Gastroesophageal sphincter (tissue), 3 donors: ENCODE data around the gene CCNY.

ENCODE experiments used
- CTCF ChIP-seq, 4 experiments: fragments of 200-600 bp in 2 of 4; fragments of 450-650 bp in 2 of 4; sonication (generic) in 1 of 4; IDR thresholded peaks; one replicate each; pipeline ENCODE4 v1.5.1; 2017 to 2019; ENCODE audit warnings: antibody characterized with exemption in 4 of 4, mild to moderate bottlenecking in 2 of 4, moderate library complexity in 2 of 4
- POLR2A ChIP-seq, 2 donors: fragments of 450-650 bp; IDR thresholded peaks; one replicate each; pipeline ENCODE4 v1.6.1; 2017; ENCODE audit warnings: antibody characterized with exemption in 2 of 2, mild to moderate bottlenecking in 2 of 2, moderate library complexity in 1 of 2
- POLR2AphosphoS5 ChIP-seq: sonication (generic); formaldehyde crosslinking; IDR thresholded peaks from one replicate; pipeline ENCODE4 v1.6.1; 2017; ENCODE audit warnings: antibody characterized with exemption

GRCh38 chr10:35434533-35434932 is 98.2 kb downstream of the CCNY start:
- TF ChIP-seq CTCF (IDR thresholded peaks at IDR 0.05): no peak
- TF ChIP-seq POLR2A (IDR thresholded peaks at IDR 0.05): no peak
- TF ChIP-seq POLR2AphosphoS5: no peak
